ENCODE results near the gene FRS2. TPM values are rescaled to one million over a fixed set of nuclear protein-coding genes. Genes with fewer than 3 reads are reported as not detected.

Gene FRS2
- polyA plus RNA-seq, 1 donor from 2014 or later, result 20.2 TPM

GRCh38 chr12:69509308-69509736, 39.1 kb downstream of the FRS2 start:
- Histone ChIP-seq H3K9me3 (ENCODE audit: low read length) (no peaks in the 10 kb centered on the region), H3K27me3 (ENCODE audit: insufficient read depth, low read depth, low read length) (no peaks in the 10 kb centered on the region), H3K9ac (ENCODE audit: low read length) (no peak overlapping the region), H3K4me2 (ENCODE audit: low read length) (peak overlapping the region; percentile 26), H3K4me3 (ENCODE audit: low read length) (no peak overlapping the region), H3K79me2 (replicated peaks; ENCODE audit: insufficient read depth, low read length) (peaks cover 47% of the 10 kb centered on the region), H3K36me3 (ENCODE audit: insufficient read depth, low read length) (no peaks in the 10 kb centered on the region), H3K27ac (ENCODE audit: low read length) (no peak overlapping the region), H3F3A (ENCODE audit: insufficient read depth, low read length, poor library complexity, severe bottlenecking) (peaks cover 5% of the 10 kb centered on the region), H2AFZ (ENCODE audit: low read depth, low read length) (no peak overlapping the region), H3K9me2 (ENCODE audit: insufficient read depth, low read length) (no peaks in the 10 kb centered on the region), H4K20me1 (ENCODE audit: insufficient read depth) (no peaks in the 10 kb centered on the region)
- TF ChIP-seq MXI1 (conservative IDR thresholded peaks at IDR 0.05; ENCODE audit: poor library complexity, severe bottlenecking) (no peak), TAF1 (IDR thresholded peaks at IDR 0.05; ENCODE audit: low read depth) (no peak), SMC3 (conservative IDR thresholded peaks at IDR 0.05; ENCODE audit: poor library complexity) (no peak), RAD21 (conservative IDR thresholded peaks at IDR 0.05) (no peak), EP300 (conservative IDR thresholded peaks at IDR 0.05; ENCODE audit: poor library complexity, severe bottlenecking) (no peak), REST (IDR thresholded peaks at IDR 0.05; ENCODE audit: borderline replicate concordance) (no peak), EZH2 (IDR thresholded peaks at IDR 0.05; ENCODE audit: borderline replicate concordance, insufficient read depth, low read length, poor library complexity, severe bottlenecking) (no peak), POLR2AphosphoS5 (IDR thresholded peaks at IDR 0.05) (no peak), CTCF (IDR thresholded peaks at IDR 0.05; ENCODE audit: poor library complexity, severe bottlenecking) (no peak)

GRCh38 chr12:69509904-69510827, 40.0 kb downstream of the FRS2 start:
- no peak overlapping the region for H3K4me3 ChIP-seq (ENCODE audit: low read length)
- no peak overlapping the region for H3K27ac ChIP-seq (ENCODE audit: low read length)
- H3K9me3 ChIP-seq (ENCODE audit: low read length), result no peaks in the 10 kb centered on the region
- H3K36me3 ChIP-seq (ENCODE audit: insufficient read depth, low read length), result no peaks in the 10 kb centered on the region
- no peak overlapping the region for H3K9ac ChIP-seq (ENCODE audit: low read length)
- H3K79me2 ChIP-seq (replicated peaks; ENCODE audit: insufficient read depth, low read length), result peaks cover 51% of the 10 kb centered on the region
- TF ChIP-seq RAD21 (conservative IDR thresholded peaks at IDR 0.05) (no peak), TAF1 (IDR thresholded peaks at IDR 0.05; ENCODE audit: low read depth) (no peak), POLR2AphosphoS5 (IDR thresholded peaks at IDR 0.05) (no peak), EP300 (conservative IDR thresholded peaks at IDR 0.05; ENCODE audit: poor library complexity, severe bottlenecking) (no peak)
- no peaks in the 10 kb centered on the region for H3K9me2 ChIP-seq (ENCODE audit: insufficient read depth, low read length)
- peak overlapping the region; percentile 11 for H3K4me2 ChIP-seq (ENCODE audit: low read length)
- peaks cover 5% of the 10 kb centered on the region for H3F3A ChIP-seq (ENCODE audit: insufficient read depth, low read length, poor library complexity, severe bottlenecking)
- no peaks in the 10 kb centered on the region for H4K20me1 ChIP-seq (ENCODE audit: insufficient read depth)
- no peak overlapping the region for H2AFZ ChIP-seq (ENCODE audit: low read depth, low read length)
- H3K27me3 ChIP-seq (ENCODE audit: insufficient read depth, low read depth, low read length), result no peaks in the 10 kb centered on the region

Data from neural cell (in vitro differentiated cells).